SK-N-SH (cell line): Measurements from ENCODE around the gene NSG2.

ENCODE experiments used
- FOSL2 ChIP-seq: IDR thresholded peaks from 2 replicates; pipeline ENCODE4 v1.4.0; 2012; ENCODE audit warnings: low read depth, mild to moderate bottlenecking, moderate library complexity, borderline replicate concordance
- POLR2AphosphoS5 ChIP-seq: IDR thresholded peaks from 2 replicates; pipeline ENCODE4 v1.6.1; 2012; ENCODE audit warnings: low read depth, low read length
- RAD21 ChIP-seq: IDR thresholded peaks from 2 replicates; pipeline ENCODE4 v1.6.1; 2012; ENCODE audit warnings: mild to moderate bottlenecking, low read length
- RFX5 ChIP-seq: IDR thresholded peaks from 2 replicates; pipeline ENCODE4 v1.6.1; 2012; ENCODE audit warnings: mild to moderate bottlenecking, improper control_type of control experiment, low read length
- USF2 ChIP-seq: fragments of 150-350 bp; IDR thresholded peaks from 2 replicates; pipeline ENCODE4 v1.6.1; 2017; ENCODE audit warnings: antibody characterized with exemption, low read length, low read depth, borderline replicate concordance
- TF ChIP-seq, protein P1 (sequence below): fragments of 200-600 bp; sonication (generic); IDR thresholded peaks from 2 replicates; pipeline ENCODE4 v1.6.1; 2017; ENCODE audit warnings: antibody characterized with exemption, mild to moderate bottlenecking, moderate library complexity

DNA sequence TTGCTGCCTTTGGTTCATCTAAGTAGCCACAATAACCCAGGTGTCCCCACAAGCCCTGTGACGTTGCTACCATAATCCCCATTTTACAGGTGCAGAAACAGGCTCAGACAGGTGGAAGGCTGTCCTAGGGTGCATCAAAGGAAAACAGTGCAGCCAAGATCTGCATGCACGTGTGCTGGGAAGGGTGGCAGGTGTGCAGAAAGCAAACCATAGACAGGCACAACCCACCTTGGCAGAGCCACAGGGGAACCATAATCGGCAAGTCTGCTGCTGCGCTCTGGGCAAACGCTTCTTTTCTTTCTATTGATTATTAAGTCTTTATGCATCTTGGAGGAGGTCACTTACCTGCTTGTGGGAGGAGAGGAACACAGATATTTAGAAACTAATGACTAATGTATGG lies 7.1 kb downstream of the NSG2 start:
- TF ChIP-seq, protein P1, sequence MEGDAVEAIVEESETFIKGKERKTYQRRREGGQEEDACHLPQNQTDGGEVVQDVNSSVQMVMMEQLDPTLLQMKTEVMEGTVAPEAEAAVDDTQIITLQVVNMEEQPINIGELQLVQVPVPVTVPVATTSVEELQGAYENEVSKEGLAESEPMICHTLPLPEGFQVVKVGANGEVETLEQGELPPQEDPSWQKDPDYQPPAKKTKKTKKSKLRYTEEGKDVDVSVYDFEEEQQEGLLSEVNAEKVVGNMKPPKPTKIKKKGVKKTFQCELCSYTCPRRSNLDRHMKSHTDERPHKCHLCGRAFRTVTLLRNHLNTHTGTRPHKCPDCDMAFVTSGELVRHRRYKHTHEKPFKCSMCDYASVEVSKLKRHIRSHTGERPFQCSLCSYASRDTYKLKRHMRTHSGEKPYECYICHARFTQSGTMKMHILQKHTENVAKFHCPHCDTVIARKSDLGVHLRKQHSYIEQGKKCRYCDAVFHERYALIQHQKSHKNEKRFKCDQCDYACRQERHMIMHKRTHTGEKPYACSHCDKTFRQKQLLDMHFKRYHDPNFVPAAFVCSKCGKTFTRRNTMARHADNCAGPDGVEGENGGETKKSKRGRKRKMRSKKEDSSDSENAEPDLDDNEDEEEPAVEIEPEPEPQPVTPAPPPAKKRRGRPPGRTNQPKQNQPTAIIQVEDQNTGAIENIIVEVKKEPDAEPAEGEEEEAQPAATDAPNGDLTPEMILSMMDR: no peak
- TF ChIP-seq POLR2AphosphoS5 (no peak), RAD21 (no peak), USF2 (no peak), RFX5 (no peak), FOSL2 (no peak)
